Nephron (organoid): ENCODE measurements around the gene ACVR1.

Experiments
- H3K27ac Mint-ChIP-seq, 3 experiments: 2 replicates each; pipeline ENCODE4 v1.8.0; 2020; ENCODE audit warnings: mixed read lengths in 3 of 3, mild to moderate bottlenecking in 2 of 3, moderate library complexity in 1 of 3
- H3K27me3 Mint-ChIP-seq: 2 replicates; pipeline ENCODE4 v1.8.0; 2021; ENCODE audit warnings: low read depth, mild to moderate bottlenecking, moderate library complexity, mixed read lengths
- H3K36me3 Mint-ChIP-seq: 2 replicates; pipeline ENCODE4 v1.8.0; 2020; ENCODE audit warnings: low read depth, mixed read lengths
- H3K4me1 Mint-ChIP-seq: 2 replicates; pipeline ENCODE4 v1.8.0; 2020; ENCODE audit warnings: mixed read lengths
- H3K4me3 Mint-ChIP-seq, 3 experiments: 2 replicates each; pipeline ENCODE4 v1.8.0; 2020; ENCODE audit warnings: mild to moderate bottlenecking in 3 of 3, mixed read lengths in 3 of 3, moderate library complexity in 2 of 3
- H3K9me3 Mint-ChIP-seq: 2 replicates; pipeline ENCODE4 v1.8.0; 2020; ENCODE audit warnings: mixed read lengths
- CTCF ChIP-seq, 3 experiments: fragments of 200-600 bp; sonication (generic); IDR thresholded peaks; one replicate each; pipeline ENCODE4 v1.5.0; 2021; ENCODE audit warnings: antibody characterized with exemption in 3 of 3; ENCODE audit not compliant: unreplicated experiment in 3 of 3

The ACVR1 gene

DNA sequence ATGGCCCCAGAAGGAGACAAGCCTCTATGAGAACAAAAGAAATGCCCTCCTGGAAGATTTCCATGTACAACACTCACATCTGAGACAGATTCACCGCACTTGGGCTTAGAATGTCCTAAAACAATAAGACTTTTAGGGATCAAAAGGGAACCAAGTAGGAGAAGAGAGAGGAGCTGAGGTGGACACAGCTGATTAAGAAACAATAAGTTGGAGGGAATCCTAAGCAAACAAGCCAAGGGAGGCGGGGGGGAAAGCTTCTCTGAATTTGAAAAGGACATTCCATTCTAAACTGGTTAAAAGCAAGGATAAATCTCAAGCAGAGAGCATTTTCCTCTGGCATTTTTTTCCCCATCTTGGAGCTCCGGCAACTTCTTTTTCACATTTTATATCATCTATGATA lies 9.9 kb downstream of the ACVR1 start:
- Mint-ChIP-seq H3K9me3 (no peaks in the 10 kb centered on the region), H3K27ac (peak overlapping the region in 2 of 3 experiments; percentile 27 to 60), H3K4me3 (no peak overlapping the region), H3K4me1 (peaks cover 23% of the 10 kb centered on the region), H3K27me3 (peaks cover 3% of the 10 kb centered on the region), H3K36me3 (no peaks in the 10 kb centered on the region)
- TF ChIP-seq CTCF (IDR thresholded peaks at IDR 0.05; ENCODE audit: unreplicated experiment in 3 of 3) = no peak

DNA sequence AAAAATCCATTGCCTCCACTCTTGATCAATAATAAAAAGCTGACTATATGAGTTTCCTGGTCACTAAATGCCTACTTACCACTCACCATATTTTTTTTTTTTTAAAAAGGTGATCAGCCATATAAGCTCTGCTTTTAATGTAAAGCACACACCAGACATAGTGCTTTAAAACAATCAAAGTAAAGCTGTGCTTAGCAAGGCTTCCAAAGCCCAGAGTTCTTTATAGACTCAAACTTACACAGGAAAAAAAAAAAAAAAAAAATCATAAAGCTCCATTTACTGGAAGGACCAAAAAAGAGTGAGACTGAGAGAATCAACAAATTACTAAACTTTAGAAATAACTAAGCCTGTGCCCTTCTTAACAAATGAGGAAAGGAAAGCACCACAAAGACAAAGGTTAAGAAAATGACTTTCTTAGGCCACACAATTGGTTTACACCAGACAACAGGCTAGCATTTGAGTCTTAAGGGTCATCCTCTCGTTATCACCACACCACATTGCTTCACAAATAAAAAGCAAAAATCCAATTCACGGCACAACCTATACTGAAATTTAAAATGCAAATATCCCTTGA lies 11.2 kb downstream of the ACVR1 start:
- TF ChIP-seq CTCF (IDR thresholded peaks at IDR 0.05; ENCODE audit: unreplicated experiment in 3 of 3) = no peak
- H3K27me3 Mint-ChIP-seq = peaks cover 3% of the 10 kb centered on the region
- H3K4me1 Mint-ChIP-seq = peaks cover 19% of the 10 kb centered on the region
- H3K9me3 Mint-ChIP-seq = no peaks in the 10 kb centered on the region
- H3K4me3 Mint-ChIP-seq = no peak overlapping the region
- H3K27ac Mint-ChIP-seq = no peak overlapping the region
- H3K36me3 Mint-ChIP-seq = no peaks in the 10 kb centered on the region

- H3K4me1 Mint-ChIP-seq = no peaks in the 10 kb centered on the region
- no peak for TF ChIP-seq CTCF (IDR thresholded peaks at IDR 0.05; ENCODE audit: unreplicated experiment in 3 of 3)
- H3K27me3 Mint-ChIP-seq = no peaks in the 10 kb centered on the region
- H3K27ac Mint-ChIP-seq = no peak overlapping the region
- H3K9me3 Mint-ChIP-seq = no peaks in the 10 kb centered on the region
- no peak overlapping the region for H3K4me3 Mint-ChIP-seq
- peaks cover 24% of the 10 kb centered on the region for H3K36me3 Mint-ChIP-seq
Measured at GRCh38 chr2:157858846-157859245, 17.3 kb downstream of the ACVR1 start.

DNA sequence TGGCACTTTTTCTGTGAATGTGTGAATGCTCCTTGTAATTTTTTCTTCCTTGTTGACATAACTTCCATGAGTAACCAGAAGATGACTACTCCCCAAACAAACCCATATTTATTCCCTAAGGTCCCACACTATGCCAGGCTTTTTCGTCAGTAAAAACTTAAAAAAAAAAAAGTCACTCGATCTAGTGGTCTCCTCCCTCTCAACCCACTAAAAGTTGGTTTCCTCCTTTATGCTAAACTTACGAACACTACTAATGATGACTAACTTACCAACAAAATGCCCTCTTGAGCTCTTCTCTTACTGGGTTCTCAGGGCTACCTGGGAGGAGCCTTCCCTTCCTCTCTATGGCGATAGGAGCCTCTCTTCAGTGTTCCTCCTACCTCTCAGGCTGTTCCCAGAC lies 18.2 kb downstream of the ACVR1 start:
- no peaks in the 10 kb centered on the region for H3K9me3 Mint-ChIP-seq
- TF ChIP-seq CTCF (IDR thresholded peaks at IDR 0.05; ENCODE audit: unreplicated experiment in 3 of 3) = no peak
- H3K27me3 Mint-ChIP-seq = no peaks in the 10 kb centered on the region
- H3K4me3 Mint-ChIP-seq = no peak overlapping the region
- H3K27ac Mint-ChIP-seq = peak overlapping the region in 1 of 3 experiments; percentile 1
- H3K36me3 Mint-ChIP-seq = peaks cover 24% of the 10 kb centered on the region
- no peaks in the 10 kb centered on the region for H3K4me1 Mint-ChIP-seq

DNA sequence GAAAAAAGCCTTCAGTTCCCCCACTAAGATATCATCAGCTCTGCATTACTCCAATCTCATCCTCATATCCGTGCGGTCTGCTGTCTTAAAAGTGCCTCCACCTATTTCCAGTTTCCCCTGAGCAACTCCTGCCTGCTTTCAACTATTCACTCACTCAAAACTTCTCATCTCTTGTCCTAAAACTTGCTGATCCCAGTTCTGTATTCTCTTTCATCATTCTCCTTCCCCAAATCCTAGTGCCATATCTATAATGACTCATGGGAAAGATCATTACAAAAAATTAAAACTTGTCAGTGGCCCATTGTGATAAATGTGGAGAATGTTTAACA lies 20.0 kb downstream of the ACVR1 start:
- no peak for TF ChIP-seq CTCF (IDR thresholded peaks at IDR 0.05; ENCODE audit: unreplicated experiment in 3 of 3)
- H3K4me3 Mint-ChIP-seq = no peak overlapping the region
- no peak overlapping the region for H3K27ac Mint-ChIP-seq
- peaks cover 24% of the 10 kb centered on the region for H3K36me3 Mint-ChIP-seq
- no peaks in the 10 kb centered on the region for H3K27me3 Mint-ChIP-seq
- no peaks in the 10 kb centered on the region for H3K9me3 Mint-ChIP-seq
- H3K4me1 Mint-ChIP-seq = no peaks in the 10 kb centered on the region

GRCh38 chr2:157853820-157854219 lies 22.3 kb downstream of the ACVR1 start:
- no peaks in the 10 kb centered on the region for H3K27me3 Mint-ChIP-seq

More at GRCh38 chr2:157853820-157854219, 22.3 kb downstream of the ACVR1 start:
- peaks cover 27% of the 10 kb centered on the region for H3K36me3 Mint-ChIP-seq
- H3K27ac Mint-ChIP-seq = no peak overlapping the region
- H3K4me3 Mint-ChIP-seq = no peak overlapping the region
- no peaks in the 10 kb centered on the region for H3K4me1 Mint-ChIP-seq
- TF ChIP-seq CTCF (IDR thresholded peaks at IDR 0.05; ENCODE audit: unreplicated experiment in 3 of 3) = no peak
- H3K9me3 Mint-ChIP-seq = no peaks in the 10 kb centered on the region
